Activated CD8-positive, alpha-beta memory T cell treated with anti-CD3 and anti-CD28 coated beads, Interleukin-2, amount 50 U/mL, for 24 hours (primary cell): ENCODE measurements around the gene PCSK4.
"Not testable (repeated sequence)": the region's sequence is repeated elsewhere in the genome, so short reads cannot be mapped to it uniquely, and the experiment has no call there.

ENCODE experiments used
- DNase-seq: peaks from one replicate; pipeline ENCODE4 v3.0.0-alpha.2; 2020; ENCODE audit errors: extremely low read depth

The PCSK4 gene

DNA sequence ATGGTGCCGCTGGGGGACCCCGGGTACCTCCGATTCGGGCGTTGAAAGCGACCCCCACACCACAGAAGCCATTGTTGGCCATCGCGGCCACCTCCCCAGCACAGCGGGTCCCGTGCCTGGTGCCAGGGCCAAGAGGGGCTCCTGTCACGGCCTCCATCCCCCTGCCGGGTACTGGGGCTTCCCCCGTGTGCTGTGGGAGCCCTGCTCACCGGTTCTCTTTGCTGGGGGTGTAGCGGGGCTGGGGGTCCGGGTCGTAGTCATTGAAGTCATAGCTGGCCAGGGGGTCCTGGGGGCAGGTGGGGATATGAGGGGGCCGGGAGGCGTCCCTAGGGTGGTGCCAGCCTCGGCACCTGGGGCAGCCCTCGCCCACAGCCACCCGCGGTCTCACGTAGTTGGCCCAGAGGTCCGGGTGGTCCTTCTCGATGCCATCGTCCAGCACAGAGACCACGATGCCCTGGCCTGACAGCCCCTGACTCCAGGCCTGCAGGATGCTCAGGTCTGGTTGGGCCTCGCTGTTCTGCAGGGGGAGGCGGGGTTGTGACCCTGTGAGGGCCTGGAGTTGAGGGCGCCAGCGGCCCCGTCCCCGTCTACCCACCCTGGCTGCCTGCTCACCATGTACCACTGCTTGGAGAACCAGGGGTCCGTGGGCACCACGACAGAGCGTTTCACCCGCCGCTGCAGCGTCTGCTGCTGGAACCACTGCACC is 2.4 kb downstream of the PCSK4 start:
- DNase-seq: no peak

DNA sequence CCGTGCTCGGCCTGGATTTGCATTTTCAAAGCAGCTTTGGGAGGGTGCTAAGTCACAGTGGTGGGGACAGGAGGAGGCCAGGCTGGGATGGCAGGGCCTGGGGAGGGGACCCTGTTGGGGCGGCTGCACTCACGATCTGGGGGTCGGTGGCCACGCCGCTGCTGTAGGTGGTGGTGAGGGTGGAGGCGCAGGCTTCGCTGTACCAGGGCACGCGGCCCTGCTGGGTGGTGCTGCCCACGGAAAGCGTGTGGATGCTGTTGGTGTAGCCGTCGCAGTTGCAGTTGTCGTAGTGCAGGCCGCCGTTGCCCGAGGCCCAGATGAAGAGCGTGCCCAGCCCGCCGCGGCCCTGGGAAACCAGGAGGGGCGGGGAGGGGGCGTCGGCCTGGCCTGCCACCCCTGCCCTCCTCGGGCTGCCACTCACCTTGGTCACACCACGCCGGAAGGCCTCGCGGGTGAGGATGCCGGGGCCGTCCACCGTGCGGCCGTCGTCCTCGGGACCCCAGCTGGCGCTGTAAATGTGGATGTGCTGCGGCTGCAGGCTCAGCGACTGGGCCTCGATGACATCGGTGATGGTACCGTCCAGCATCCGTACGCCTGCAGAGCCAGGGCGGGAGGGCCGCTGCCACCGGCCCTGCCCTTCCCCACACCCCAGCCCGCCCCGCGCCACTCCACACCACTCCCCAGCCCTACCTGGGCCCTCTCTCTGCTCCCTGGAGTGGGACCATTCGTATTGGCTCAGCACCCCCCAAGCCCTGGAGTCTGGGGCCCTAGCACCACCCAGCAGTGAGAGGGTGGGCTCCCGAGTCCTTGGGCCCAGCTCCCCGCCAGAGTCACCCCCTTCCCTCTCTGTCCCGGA is 3.2 kb downstream of the PCSK4 start:
- no peak for DNase-seq

DNA sequence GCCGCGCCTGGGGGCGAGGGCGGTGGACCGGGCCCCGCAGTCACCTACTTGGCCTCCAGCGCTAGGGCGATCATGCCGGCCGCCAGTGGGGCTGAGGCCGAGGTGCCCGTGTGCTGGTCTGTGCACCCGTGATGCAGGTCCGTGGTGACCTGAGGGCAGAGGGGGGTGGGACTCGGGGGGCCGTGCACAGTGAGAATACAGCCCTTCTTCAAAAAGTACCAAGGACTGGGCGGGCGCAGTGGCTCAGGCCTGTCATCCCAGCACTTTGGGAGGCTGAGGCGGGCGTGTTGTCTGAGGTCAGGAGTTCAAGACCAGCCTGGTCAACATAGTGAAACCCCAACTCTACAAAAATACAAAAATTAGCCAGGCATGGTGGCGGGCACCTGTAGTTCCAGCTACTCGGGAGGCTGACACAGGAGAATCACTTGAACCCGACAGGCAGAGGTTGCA is 6.1 kb downstream of the PCSK4 start:
- no peak for DNase-seq

DNA sequence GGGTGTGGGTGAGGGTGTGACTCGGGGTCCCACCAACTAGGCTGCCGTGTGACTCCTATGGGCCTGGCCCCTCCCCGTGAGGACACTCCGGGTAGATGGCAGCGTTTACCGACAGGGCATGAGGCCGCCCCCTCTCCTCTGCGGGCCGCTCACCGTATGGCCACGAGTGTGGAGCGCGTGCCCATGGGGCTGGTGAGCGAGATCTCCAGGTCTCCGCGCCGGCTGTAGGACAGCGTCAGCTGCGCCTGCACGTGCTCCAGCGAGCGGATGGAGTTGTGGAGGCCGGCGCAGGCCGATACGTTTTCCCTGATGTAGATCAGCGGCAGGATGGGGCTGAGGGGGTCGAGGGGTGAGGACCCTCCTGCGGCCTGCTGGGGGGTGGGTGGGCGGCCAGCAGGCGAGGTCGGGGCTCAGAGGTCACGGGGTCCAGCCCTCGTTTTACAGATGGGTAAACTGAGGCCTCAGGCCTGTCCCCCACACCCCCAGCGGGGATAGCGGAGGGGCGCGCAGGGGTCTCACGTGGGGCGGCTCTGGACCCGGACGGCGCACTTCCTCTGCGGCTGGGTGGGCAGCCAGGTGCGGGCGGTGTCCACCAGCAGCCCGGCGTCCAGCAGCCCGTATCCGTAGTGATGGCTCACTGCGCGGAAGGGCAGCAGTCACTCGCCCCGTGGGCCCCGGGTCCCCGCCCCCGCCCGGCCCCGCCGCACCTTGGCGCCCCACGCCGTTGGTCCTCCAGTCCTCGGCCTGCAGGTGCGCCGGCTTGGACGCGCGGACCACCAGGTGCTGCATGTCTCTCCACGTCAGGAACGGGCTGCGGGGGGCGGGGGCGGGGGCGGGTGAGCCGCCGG is 6.8 kb downstream of the PCSK4 start:
- no peak for DNase-seq

DNA sequence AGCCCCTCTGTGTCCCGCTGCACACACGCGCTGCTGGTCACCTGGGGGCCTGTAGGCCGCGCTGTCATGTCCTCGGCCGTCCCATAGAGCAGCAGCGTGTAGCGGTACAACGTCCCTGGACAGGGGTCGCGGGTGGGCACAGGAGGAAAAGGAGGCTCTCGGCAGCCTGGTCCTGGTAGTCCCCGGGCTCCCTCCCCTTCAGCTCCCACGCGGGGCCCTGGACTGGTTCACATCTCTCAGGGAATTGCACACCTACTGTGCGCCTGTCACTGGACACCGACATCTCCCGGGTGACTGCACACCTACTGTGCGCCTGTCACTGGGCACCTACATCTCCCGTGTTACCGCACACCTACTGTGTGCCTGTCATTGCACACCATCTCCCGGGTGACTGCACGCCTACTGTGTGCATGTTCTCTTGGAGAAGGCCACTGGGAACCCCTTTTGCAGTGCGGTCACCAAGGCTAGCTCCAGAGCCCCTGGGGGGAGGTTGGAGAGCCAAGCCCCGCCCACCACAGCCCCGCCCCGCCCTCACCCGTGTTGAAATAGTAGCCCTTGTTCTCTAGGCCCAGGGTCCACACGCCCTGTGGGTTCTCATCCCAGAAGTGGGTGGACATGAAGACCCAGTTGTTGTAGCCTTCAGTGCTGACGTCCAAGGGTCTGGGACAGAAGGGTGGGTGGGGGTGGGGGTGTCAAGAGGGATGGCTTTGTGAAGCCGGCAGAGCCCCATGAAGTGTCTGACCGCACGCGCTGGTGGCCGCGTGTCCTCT is 7.6 kb downstream of the PCSK4 start:
- no peak for DNase-seq

DNA sequence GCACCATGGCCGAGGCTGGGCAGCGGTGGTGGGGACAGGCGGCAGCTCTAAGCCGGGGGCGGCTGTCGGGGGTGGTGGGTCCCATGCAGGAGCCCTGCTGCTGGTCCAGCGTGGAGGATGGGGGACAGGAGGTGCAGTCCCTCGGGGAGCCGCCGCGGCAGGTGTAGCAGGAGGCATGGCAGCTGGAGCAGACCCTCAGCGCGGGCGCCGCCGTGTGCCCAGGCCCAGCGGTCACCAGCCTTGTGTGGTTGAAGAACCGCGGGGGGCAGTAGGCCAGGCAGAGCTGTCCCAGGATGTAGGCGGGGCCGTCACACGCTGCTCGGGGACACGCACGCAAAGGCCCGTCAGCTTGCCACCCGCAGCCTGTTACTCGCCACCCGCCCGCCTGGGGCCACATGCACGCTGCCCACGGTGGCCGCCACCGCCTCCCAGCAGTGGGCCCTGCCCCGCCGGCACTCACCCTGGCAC is 8.2 kb downstream of the PCSK4 start:
- no peak for DNase-seq

DNA sequence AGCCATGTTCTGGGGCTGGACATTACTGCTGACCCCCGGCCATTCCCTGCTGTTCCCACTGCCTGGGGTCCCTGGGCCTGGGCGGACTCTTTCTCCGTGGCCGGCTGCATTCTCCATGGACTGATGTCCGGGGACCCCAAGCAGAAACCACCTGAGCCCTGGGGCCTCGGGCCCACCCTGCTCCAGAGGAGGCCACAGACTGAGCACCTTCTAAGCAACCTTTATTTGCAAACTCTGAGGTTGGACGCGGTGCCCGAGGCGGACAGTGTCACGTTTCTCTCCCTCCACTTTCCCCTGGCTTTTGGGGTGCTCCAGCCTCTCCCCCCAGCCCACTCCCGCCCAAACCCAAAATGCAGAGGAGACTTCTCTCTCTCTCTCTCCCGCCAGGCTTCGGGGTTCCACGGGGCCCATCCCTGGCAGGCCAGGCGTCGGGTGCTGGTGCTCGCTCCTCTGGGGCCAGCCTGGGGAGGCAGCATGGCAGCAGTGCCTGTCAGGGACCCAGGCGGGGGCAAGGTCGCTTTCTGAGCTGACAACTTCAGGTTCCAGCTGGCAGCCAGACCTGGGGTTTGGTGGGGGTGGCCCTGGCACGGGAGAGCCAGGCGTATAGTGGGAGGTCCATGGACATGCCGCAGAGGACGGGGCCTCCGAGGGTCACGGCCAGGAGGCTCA is 8.8 kb downstream of the PCSK4 start:
- DNase-seq: no peak

DNA sequence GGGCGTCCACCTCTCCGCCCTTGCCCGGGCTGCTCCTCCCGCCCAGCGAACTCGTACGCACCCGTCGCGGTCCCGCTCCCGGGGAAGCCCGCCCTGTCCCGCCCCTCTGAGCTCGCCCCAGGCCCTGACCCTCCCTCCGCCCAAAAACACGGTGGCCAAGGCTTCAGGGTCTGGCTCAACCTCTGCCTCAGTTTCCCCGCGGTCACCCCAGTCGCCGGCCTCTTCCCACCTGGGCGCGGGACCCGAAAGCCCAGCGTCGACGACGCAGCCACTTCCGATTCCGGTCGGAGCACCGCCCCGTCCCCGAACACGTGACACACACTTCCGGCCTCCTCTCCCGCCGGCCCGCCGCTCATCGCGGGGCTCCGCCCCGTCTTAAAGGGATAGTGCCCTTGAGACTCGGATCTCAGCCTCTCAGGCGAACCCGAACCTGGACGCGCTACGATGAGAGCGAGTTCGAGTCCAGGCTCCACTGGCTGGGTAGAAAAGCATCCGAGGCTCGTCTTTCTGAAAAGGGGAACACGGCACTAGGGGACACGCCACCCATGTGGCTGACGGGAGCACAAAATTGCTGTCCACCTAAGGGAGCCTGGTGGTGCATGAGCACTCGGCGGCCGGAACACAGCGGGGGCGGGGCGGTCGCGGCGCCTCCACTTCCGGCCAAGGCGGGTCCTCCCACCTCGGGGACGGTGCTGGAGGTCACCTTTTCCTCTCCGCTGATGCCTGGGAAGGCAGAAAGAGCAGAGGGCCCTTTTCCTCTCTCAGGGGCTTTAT is 11.0 kb downstream of the PCSK4 start, which contains the start of gene C19orf25:
Gene C19orf25 (minus strand): TSS at position 282 of the 774 bp plus-strand sequence. CDS start 312 bp downstream, outside the sequence.
- peak; percentile 83 for DNase-seq

DNA sequence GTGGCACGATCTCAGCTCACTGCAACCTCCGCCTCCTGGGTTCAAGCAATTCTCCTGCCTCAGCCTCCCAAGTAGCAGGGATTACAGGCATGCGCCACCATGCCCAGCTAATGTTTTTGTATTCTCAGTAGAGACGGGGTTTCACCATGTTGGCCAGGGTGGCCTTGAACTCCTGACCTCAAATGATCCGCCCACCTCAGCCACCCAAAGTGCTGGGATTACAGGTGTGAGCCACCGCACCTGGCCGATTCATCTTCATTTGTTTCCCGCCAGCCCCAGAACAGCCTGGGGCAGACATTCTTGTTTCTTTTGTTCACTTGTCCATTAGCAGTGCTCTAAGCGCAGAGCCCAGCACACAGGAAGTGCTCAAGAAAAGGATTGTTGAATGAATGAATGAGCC is 13.1 kb downstream of the PCSK4 start:
- DNase-seq: not testable (repeated sequence)

DNA sequence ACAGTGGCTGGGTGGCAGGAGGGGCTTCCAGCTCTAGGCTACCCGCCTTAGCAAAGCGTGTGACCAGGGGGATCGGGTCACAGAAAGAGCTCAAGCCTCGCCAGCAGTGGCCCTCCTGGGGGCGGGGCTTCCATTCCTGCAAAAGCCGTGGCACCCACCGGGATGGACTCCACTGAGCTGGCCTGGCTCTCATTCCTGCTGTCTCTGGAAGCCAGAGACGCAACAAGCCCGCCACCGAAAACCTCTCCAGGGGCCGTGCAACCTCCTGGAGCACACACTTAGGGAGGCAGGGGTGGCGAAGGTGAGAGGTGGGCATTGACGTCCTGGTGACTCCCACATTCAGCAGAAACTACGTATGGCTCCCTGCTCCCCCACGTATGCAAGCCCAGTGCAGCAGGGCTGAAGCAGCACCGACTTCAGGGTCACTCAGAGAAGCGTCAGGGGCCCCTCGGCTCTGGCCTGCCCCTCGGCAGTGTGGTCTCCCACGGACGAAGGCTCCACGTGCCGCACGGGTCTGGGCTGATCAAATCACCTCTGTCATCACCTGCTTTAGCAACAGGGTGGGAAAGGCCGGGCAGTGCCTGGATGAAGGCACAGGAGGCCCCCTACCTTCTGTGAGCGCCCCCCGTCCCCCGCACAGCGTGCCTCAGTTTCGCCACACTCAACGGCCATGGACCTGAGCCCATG is 14.3 kb downstream of the PCSK4 start:
- no peak for DNase-seq

DNA sequence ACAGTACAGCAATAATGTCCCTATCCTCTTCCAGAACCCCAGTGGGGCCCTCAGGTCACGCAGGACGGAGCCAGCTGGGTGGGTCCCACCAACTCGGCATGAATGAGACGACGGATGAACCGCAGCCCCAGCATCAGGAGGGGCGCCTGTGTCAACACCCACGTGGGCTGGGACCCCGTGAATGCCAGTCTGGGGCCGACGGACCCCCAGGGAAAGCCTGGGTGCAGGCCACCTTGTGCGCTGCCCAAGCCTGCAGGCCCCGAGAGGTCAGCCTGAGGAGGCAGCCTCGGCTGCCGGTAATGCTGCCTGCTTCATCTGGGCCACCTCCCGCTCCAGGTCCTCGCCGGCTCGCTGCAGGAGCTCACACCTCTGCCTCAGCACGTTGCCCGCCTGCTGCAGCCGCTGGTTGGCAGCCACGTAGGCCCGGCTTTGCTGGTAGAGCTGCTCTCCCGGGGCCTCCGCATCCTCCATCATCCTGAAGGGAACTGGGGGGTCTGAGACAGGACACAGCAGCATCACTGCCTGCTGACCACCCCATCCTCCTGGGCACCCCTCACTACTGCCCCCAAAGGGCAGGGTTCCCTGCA is 15.3 kb downstream of the PCSK4 start:
- DNase-seq: no peak

DNA sequence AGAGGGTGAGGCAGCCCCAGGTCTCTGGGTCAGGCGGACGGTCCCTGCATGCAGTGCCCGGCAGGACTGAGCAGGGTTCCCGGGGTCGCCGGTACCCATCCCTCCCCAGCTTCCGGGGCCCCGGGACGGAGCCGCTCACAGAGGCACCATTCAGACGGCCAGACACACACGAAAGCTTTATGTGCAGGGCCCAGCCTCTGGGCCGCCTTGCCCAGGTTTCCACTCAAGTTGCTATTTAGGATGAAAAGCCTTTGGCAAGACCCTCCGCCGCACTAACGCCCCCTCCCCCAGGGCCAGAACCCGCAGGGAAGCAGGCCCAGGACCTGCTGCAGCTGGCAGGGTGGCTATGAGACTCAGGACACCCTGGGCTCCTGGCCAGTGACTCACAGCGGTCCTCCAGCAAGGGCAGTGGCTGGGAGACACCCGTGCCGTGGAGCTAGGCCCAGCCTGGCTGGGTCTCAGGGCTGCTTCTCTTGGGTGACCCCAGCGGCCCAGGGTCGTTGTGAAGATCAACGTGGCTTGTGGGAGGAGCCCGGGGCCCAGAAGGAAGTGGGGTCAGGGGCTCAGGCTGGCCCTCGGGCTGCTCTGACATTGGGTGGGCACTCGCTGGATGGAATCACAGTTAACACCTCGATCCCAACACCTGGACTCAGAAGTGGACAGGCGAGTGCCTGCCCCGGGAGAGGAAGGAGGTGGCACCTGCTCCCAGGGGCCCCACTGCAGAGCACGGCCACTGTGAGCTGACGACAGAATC is 16.0 kb downstream of the PCSK4 start:
- DNase-seq: no peak

DNA sequence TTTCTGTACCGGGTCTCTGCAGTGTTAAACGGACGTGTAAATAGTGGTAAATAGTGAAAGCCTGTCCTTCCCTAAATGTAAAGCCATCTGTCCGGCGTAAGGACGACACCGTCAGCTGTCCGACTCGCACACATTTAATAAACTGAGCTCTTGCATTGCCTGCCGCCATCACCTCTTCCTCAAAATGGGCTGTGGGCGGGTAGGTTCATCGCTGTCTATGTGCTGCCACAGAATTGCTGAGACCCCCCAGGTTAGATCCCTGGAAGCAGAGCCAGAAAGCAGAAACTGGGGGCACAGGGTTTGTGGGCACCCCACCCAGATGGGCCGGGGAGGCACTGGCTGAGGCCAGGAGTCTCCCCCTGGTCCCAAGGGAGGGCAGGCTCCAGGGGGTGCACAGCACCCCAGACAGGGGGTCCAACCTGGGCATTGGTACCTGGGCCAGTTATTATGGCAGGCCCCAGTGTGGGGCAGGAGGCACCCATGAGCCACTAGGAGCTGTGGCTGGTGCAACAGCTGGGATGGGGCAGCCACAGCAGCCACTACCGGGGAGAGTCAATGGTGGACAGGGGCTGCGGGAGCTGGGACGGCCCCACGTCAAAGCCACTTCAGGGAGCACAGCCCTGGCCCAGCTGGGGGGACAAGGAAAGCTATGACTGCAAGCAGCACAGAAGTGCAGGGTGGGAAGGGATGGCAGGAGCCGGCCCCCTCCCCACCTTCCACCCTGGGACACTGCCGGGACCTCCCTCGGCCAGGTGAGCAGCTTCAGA is 16.9 kb downstream of the PCSK4 start:
- no peak for DNase-seq

DNA sequence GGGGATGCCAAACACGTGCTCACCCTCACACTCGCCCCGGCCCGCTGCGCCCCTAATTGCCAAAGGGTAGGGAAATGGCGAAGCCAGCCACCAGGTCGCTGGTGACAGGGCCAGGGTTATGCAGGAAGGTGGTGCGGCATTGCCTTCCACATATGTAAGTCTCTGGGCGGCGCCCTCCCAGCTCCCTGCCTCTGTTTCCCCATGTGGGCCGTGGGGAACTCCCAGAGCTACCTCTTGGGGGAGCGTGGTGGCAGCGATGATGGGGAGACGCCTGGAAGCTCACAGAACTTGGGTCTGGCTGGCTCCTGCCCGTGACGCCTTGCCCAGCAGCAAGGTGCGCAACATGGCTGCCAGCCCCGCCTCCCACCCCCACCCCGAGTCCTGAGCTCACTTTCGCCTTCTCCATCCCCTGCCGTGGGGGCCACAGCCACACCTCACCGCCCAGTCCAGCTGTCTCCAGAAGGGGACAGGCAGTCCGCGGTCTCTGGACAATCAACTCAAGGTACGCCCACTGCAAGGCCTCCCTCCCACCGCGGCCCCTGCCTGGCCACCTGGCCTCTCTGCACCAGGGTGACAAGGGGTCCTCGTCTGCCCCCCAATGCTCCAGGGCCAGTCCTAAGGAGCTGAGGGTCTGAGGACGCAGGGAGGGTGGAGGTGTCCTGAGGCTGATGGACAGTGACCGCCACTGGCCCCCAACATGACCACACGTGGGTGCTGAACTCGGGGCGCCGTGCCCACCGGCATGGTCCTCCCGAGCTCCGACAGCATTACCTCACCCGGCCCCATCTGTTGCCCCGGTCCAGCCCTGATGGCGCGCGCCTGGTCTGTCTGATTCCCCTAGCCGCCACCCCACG is 17.7 kb downstream of the PCSK4 start:
- no peak for DNase-seq

DNA sequence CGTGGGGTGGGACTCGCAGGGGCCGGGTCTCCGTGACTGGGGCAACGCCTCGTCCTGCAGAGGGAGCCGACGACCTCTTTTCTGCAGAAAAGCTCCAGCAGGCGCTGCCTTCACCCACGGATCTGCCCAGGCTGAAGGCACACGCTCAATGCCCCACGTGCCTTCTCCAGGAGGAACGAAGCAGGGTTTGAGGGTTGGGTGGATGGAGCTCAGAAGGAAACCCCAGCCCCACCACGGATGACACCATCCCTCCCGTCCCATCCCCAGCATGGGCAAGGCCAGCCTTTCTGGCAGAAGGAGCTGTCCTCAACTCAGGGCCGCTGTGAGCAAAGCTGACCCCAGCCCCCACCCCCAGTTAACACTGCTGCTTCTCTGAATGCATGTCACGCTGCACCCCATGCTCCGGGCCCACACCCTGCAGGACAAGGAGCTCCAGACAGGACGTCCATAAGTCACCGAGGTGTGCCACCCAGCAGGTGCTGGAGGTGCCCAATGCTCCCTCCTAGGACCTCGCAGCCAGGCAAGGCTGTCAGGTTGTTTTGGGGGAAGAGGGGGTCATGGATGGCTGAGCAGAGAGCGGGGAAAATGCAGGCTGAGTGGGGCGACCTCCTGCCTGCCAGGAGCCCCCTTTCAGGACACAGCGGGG is 18.5 kb downstream of the PCSK4 start:
- DNase-seq: no peak

DNA sequence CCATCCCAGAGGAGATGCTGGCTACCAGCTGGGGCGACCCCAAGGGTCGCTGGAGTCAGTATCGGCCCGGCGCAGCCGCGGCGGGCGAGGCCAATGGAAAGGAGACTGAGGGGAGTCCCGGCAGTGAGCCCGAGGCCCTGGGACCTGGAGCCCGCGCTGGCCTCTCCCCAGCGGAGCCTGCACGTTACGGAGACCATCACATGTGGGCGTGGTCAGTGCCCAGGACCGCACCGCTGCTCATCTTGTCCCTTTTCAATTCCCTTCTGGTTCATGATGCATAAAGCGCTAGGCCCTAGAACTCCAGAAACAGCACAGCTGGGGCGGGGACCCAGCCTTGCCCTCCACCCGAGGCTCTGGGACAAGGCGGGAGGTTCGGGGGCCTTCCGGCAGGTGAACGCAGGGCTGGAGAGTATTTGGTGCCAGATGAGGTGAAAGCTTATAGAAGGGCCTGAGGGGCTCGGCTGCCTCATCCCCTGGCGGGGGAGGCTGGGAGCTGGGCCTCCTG is 19.1 kb downstream of the PCSK4 start:
- DNase-seq: no peak
